Measurements from ENCODE around the gene ACOD1. TPM values are rescaled to one million over a fixed set of nuclear protein-coding genes. Genes with fewer than 3 reads are reported as not detected.

The ACOD1 gene
- polyA plus RNA-seq, 1 donor (not counting 4 experiments of a cell fraction or from before 2014, with no cell fraction given) = not detected

- Histone ChIP-seq H3K4me2 (ENCODE audit: control insufficient read depth, extremely low read depth, insufficient read depth, low read depth, low read length) (peak overlapping the region; percentile 90), H3K4me1 (ENCODE audit: control insufficient read depth, extremely low read depth, insufficient read depth, low read length) (peaks cover 12% of the 10 kb centered on the region), H4K20me1 (ENCODE audit: control insufficient read depth, extremely low read depth, insufficient read depth, low read length) (no peaks in the 10 kb centered on the region), H3K27ac (ENCODE audit: control insufficient read depth, insufficient read depth, low read length) (peak overlapping the region; percentile 57), H3K36me3 (ENCODE audit: control insufficient read depth in 2 of 2, extremely low read depth in 1 of 2, insufficient read depth in 2 of 2, low read length in 2 of 2) (no peaks in the 10 kb centered on the region), H3K27me3 (ENCODE audit: control insufficient read depth, extremely low read depth, insufficient read depth, low read length) (peaks cover 12% of the 10 kb centered on the region), H3K9ac (ENCODE audit: control insufficient read depth, extremely low read depth, insufficient read depth, low read length) (peak overlapping the region; percentile 14), H2AFZ (ENCODE audit: control insufficient read depth, low read length) (peak overlapping the region; percentile 57), H3K79me2 (ENCODE audit: control insufficient read depth, insufficient read depth, low read length) (no peaks in the 10 kb centered on the region), H3K4me3 (ENCODE audit: control insufficient read depth in 2 of 3, extremely low read depth in 1 of 3, insufficient read depth in 2 of 3, low read depth in 1 of 3, low read length in 3 of 3) (peak overlapping the region in 1 of 3 experiments; percentile 6), H3K9me3 (ENCODE audit: control insufficient read depth, low read depth, low read length) (no peaks in the 10 kb centered on the region), H3K9me1 (ENCODE audit: control insufficient read depth, extremely low read depth, insufficient read depth, low read length) (no peaks in the 10 kb centered on the region)
- FAIRE-seq (peak; percentile 91), DNase-seq (ENCODE audit: low read depth, low spot score) (no peak)
- TF ChIP-seq EZH2 (IDR thresholded peaks at IDR 0.05; ENCODE audit: low read length) (no peak), CTCF (optimal IDR thresholded peaks at IDR 0.05 in 1 of 3, IDR thresholded peaks at IDR 0.05 in 1 of 3, conservative IDR thresholded peaks at IDR 0.05 in 1 of 3; ENCODE audit: extremely low read depth in 1 of 3, insufficient read depth in 2 of 3, low read length in 3 of 3) (no peak)
- dilution Hi-C loops (cut with MboI; ENCODE audit: extremely low pct_ligation_motif_present, low sequenced_read_pairs) = no loop called here
Measured at GRCh38 chr13:76976490-76976889, 28.2 kb downstream of the ACOD1 start.

- no peaks in the 10 kb centered on the region for H3K9me1 ChIP-seq (ENCODE audit: control insufficient read depth, extremely low read depth, insufficient read depth, low read length)
- H3K9ac ChIP-seq (ENCODE audit: control insufficient read depth, extremely low read depth, insufficient read depth, low read length) = no peak overlapping the region
- H2AFZ ChIP-seq (ENCODE audit: control insufficient read depth, low read length) = no peak overlapping the region
- H3K4me2 ChIP-seq (ENCODE audit: control insufficient read depth, extremely low read depth, insufficient read depth, low read depth, low read length) = no peak overlapping the region
- no peak for TF ChIP-seq EZH2 (IDR thresholded peaks at IDR 0.05; ENCODE audit: low read length)
- TF ChIP-seq CTCF (optimal IDR thresholded peaks at IDR 0.05 in 1 of 3, IDR thresholded peaks at IDR 0.05 in 1 of 3, conservative IDR thresholded peaks at IDR 0.05 in 1 of 3; ENCODE audit: extremely low read depth in 1 of 3, insufficient read depth in 2 of 3, low read length in 3 of 3) = no peak
- H3K9me3 ChIP-seq (ENCODE audit: control insufficient read depth, low read depth, low read length) = no peaks in the 10 kb centered on the region
- H3K79me2 ChIP-seq (ENCODE audit: control insufficient read depth, insufficient read depth, low read length) = no peaks in the 10 kb centered on the region
- FAIRE-seq = no peak
- H3K27ac ChIP-seq (ENCODE audit: control insufficient read depth, insufficient read depth, low read length) = no peak overlapping the region
- dilution Hi-C loops (cut with MboI; ENCODE audit: extremely low pct_ligation_motif_present, low sequenced_read_pairs) = no loop called here
- H3K27me3 ChIP-seq (ENCODE audit: control insufficient read depth, extremely low read depth, insufficient read depth, low read length) = peaks cover 12% of the 10 kb centered on the region
- H3K4me1 ChIP-seq (ENCODE audit: control insufficient read depth, extremely low read depth, insufficient read depth, low read length) = peaks cover 12% of the 10 kb centered on the region
- no peak for DNase-seq (ENCODE audit: low read depth, low spot score)
- H3K4me3 ChIP-seq (ENCODE audit: control insufficient read depth in 2 of 3, extremely low read depth in 1 of 3, insufficient read depth in 2 of 3, low read depth in 1 of 3, low read length in 3 of 3) = no peak overlapping the region
- H3K36me3 ChIP-seq (ENCODE audit: control insufficient read depth in 2 of 2, extremely low read depth in 1 of 2, insufficient read depth in 2 of 2, low read length in 2 of 2) = no peaks in the 10 kb centered on the region
- no peaks in the 10 kb centered on the region for H4K20me1 ChIP-seq (ENCODE audit: control insufficient read depth, extremely low read depth, insufficient read depth, low read length)
Measured at GRCh38 chr13:76976929-76977328, 28.6 kb downstream of the ACOD1 start.

Data from keratinocyte (primary cell).